Urothelium cell line (cell line): ENCODE data around the gene TSPYL6.

Source experiments
- DNase-seq: peaks from one replicate; pipeline ENCODE4 v3.0.0; 2011; ENCODE audit warnings: low spot score, mixed read lengths
- FAIRE-seq: peaks from 2 replicates; lab custom pipeline; 2011; peaks lifted over from hg19 to GRCh38; lab: Jason Lieb, UNC

TSPYL6 gene

GRCh38 chr2:54259413-54260240 is 3.6 kb upstream of the TSPYL6 start:
- FAIRE-seq, result no peak
- DNase-seq, result no peak

DNA sequence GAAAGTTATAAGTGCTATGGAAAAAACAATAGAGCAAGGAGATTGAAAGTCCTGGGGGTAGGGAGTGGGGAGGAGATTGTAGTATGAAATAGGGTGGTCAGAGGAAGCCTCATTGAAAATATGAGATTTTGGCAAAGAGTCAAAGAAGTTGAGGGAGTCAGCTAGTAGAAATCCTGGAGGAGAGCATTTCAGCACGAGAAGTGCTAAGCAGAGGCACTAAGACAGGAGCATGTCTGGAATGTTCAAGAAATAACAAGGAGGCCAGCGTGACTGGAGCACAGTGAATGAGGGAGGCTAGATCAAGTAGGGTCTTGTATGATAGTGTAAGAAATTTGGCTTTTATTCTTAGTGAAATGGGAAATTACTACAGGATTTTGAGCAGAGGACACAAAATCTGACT is 2.1 kb upstream of the TSPYL6 start:
- DNase-seq, result no peak
- no peak for FAIRE-seq

DNA sequence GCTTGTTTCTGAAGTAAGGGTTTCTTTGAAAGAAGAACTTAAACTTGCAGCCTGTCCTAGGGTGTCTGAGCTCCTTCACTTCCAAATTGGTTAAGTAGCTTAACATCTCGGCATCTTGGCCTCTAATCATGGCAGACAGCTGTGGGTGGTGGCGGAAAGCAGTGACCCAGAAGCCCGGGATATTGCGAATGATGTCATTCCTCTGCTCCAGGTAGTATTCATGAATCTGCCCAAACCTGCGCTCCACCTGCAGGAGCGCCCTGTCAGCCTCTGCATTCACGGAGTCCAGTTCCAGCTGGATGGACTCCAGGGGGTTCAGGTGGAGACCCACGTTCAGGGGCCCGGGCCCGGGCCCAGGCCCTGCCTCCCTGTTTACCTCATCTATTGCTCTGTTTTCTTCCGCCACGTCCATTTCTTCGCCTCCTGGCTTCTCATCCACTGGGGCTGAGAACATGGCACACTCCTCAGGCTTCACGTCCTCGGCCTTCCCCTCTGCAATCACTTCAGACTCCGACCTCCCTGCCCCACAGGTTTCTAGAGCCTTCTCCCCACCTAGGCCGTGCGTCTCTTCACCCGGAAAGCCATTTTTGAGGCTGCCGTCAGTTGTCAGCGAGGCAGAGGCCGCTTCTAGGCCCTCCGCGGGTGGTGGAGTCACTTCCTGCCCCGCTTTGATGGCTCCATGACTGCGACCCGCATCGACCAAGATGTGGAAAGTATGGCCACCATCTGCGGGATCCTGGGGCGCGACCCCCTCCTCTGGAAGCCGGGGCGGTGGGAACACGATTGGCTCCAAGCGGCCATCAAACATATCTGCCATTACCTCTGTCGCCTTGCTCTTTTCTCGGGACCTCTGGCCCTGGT is 569 bp downstream of the TSPYL6 start:
- DNase-seq (no peak), FAIRE-seq (no peak)

GRCh38 chr2:54254180-54254579 is 1.8 kb downstream of the TSPYL6 start:
- FAIRE-seq, result peak; percentile 35

DNA sequence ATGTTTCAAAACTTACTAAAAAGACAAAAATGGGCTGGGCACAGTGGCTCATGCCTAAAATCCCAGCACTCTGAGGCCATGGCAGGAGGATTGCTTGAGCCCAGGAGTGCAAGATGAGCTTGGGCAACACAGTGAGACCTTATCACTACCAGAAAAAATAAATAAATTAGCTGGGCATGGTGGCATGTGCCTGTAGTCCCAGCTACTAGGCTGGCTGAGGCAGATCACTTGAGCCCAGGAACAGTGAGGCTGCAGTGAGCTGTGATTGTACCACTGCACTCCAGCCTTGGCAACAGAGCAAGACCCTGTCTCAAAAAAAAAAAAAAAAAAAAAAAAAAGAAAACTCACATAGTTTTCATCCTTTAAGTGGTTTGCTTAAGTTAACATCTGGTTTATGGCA is 6.4 kb downstream of the TSPYL6 start:
- DNase-seq (no peak), FAIRE-seq (no peak)

More at GRCh38 chr2:54254180-54254579, 1.8 kb downstream of the TSPYL6 start:
- DNase-seq, result no peak

- no peak for FAIRE-seq
- no peak for DNase-seq
These were observed 8.9 kb downstream of the TSPYL6 start for GRCh38 chr2:54247115-54247514.

DNA sequence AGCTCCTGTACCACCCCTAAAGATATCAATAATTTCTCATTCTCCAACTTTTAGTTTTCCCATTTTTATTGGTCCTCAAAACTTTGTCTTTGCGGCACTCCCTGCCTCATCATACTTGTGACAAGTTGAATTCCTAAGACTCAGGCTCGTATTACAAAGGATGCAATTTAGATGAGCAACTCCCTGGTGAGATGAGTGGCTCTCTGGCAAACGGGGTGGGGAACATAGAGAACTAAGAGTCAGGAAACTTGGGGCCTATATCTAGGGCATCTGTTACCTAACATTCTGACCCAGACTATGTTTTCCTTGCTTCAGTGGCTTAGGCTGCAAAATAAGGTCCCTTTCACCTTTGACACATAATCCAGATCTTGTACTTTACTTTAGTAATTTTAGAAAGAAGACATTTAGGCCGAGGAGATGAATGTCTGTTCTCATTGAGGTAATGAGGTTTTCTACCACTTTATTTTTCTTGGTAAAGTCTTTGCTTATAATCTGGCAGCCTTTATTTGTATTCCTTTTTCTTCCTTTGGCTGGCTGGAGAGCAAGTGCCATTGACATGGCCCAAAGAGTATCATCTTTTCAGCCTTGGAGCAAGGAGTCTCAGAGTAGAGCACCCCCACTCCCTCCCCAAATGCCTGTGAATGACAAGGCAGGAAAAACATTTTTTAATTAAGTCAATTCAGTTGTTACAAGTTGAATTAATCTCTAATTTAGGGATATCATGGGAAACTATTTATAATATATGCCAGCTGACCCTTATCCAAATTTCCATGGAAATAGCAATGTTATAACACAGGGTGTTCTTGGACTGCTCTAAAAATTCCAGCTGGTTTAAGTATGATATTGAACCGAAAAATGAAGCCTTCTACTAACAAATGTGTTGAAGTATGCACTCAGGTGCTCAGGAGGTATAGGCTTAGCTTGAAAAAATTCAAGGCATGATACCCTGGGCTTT is 15.2 kb downstream of the TSPYL6 start:
- FAIRE-seq (no peak), DNase-seq (no peak)

DNA sequence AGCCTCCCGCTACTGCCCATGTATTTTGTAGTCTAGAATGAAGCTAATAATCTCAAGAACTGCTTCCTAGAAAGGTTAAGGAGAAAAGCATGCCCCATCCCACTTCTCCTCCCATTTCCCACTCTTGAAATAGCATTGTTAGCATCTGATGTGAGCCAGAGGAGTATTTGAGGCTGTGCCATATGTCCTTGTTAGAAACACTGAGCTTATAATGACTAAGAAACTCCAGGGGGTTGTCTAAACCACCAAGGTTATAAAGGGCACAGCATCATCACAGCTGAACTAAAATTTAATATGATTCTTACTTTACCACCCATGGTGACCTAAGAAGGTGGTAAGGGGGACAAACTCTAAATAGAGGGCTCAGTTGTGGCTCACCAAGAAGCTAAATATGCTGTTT is 16.6 kb downstream of the TSPYL6 start:
- FAIRE-seq, result no peak
- no peak for DNase-seq

DNA sequence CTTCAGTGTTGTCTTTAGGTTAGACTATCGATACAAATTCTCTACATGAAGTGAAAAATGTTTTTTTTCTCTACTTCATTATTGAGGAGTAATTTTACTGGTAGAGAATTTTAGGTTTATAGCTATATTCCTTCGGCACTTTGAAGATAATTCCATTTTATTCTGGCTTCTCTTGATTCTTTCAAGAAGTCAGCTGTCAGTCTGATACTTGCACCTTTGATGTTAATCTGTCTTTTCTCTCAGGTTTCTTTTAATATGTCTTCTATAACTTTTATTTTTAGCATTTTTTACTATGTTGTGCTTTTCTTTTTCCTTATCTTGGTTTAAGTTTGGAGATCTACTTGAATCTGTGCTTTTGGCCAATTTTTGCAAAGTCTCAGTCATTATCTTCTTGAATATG is 18.6 kb downstream of the TSPYL6 start:
- DNase-seq (no peak), FAIRE-seq (no peak)

GRCh38 chr2:54233832-54234649 is 22.0 kb downstream of the TSPYL6 start:
- FAIRE-seq, result no peak
- no peak for DNase-seq

DNA sequence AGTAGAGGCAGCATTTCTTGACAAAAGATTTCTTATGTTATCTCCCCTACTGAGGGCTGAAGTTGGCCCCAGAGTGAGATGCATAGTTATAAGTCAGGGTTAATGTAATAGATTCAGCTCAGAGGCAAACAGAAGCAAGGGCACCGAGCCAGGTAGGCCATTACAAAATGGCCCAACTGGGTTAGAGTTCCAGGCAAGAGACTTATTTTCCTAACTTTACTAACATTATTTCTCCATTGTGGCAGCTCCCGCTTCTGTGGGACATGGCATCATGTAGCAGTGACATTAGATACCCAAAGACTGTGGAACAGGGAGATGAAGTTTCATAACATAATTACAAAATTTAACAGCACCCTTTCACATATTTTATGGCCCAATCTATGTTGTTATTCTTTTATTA is 27.1 kb downstream of the TSPYL6 start:
- DNase-seq, result no peak
- no peak for FAIRE-seq

DNA sequence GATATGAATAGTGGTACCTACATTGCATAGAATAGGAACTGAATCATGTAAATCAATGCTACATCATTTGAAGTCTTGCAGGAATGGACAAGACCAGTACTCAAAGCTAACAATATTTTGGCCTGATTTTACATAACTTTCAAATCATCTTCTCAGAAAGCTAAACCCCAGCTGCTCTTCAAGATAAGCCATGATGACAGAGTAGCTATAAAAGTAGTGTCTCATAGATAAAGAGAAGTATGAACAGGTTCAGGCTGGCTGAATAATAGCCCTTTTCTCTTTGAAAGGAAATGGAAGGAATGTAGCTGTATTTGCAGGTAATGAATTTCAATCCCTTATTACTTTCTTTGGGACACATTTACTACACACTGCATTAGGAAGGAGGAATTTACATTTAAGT is 28.2 kb downstream of the TSPYL6 start:
- FAIRE-seq, result no peak
- DNase-seq, result no peak

GRCh38 chr2:54226260-54226659 is 29.8 kb downstream of the TSPYL6 start:
- no peak for FAIRE-seq
- DNase-seq, result no peak

- FAIRE-seq, result no peak
- DNase-seq, result no peak
These were observed 31.0 kb downstream of the TSPYL6 start for GRCh38 chr2:54224997-54225396.

GRCh38 chr2:54213082-54213481 is 42.9 kb downstream of the TSPYL6 start:
- FAIRE-seq (no peak), DNase-seq (no peak)

DNA sequence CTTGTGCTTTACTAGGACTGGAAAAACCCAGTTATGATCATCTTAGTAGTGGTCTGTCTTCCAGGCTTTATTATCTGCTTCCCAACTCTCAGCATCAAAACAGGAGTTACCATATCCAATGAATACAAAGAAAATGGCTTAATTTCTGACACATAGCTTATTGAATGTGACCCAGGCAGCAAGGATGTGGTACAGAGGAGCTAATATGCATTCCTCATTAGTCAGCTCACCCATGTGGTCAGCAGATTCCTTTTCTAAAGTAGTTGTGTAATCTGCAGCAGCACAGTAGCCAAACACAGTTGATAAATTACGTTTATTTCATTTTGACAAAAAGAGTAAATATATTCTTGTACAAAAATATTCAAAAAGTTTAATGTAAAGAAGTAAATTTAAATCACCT is 43.6 kb downstream of the TSPYL6 start:
- DNase-seq (peak; percentile 82), FAIRE-seq (no peak)

- DNase-seq, result no peak
These were observed 46.6 kb downstream of the TSPYL6 start for GRCh38 chr2:54209379-54209778.

GRCh38 chr2:54208364-54209240 is 47.4 kb downstream of the TSPYL6 start:
- DNase-seq (no peak), FAIRE-seq (no peak)

More at GRCh38 chr2:54209379-54209778, 46.6 kb downstream of the TSPYL6 start:
- no peak for FAIRE-seq

- no peak for DNase-seq
- no peak for FAIRE-seq
These were observed 48.3 kb downstream of the TSPYL6 start for GRCh38 chr2:54207666-54208195.
